SU-DHL-6 (cell line): ENCODE data around the gene EXD3.

Experiments used
- H2AFZ ChIP-seq: fragments of 200-600 bp; sonication (generic); 2 replicates; pipeline ENCODE4 v1.6.1; 2014; ENCODE audit warnings: low read depth, mild to moderate bottlenecking, moderate library complexity, mixed read lengths, antibody characterized with exemption, low read length; ENCODE audit not compliant: severe bottlenecking
- H3F3A ChIP-seq: fragments of 200-600 bp; shearing (Covaris generic); 2 replicates; pipeline ENCODE4 v1.6.0; 2016; ENCODE audit warnings: antibody characterized with exemption, mild to moderate bottlenecking; ENCODE audit not compliant: insufficient read depth
- H3K27ac ChIP-seq: fragments of 200-600 bp; sonication (generic); 2 replicates; pipeline ENCODE4 v1.5.1; 2016; ENCODE audit warnings: low read depth, mild to moderate bottlenecking, low read length, moderate library complexity, mixed read lengths
- H3K27me3 ChIP-seq: fragments of 200-600 bp; sonication (generic), shearing (Covaris generic); 2 replicates; pipeline ENCODE4 v1.6.0; 2014; ENCODE audit warnings: mild to moderate bottlenecking, low read length
- H3K36me3 ChIP-seq: fragments of 200-600 bp; sonication (generic); 2 replicates; pipeline ENCODE4 v1.6.1; 2014; ENCODE audit warnings: mild to moderate bottlenecking, low read length, mixed read lengths
- H3K4me2 ChIP-seq: fragments of 300-600, 200-600 bp; shearing (Covaris generic), sonication (generic); 2 replicates; pipeline ENCODE4 v1.6.0; 2014; ENCODE audit warnings: low read length, low read depth, mild to moderate bottlenecking; ENCODE audit not compliant: poor library complexity, severe bottlenecking
- H3K4me3 ChIP-seq: fragments of 200-600 bp; sonication (generic); 2 replicates; pipeline ENCODE4 v1.5.1; 2014; ENCODE audit warnings: antibody characterized with exemption, low read length, mild to moderate bottlenecking, mixed read lengths; ENCODE audit not compliant: insufficient read depth, poor library complexity, severe bottlenecking
- H3K79me2 ChIP-seq: fragments of 200-600 bp; sonication (generic); 2 replicates; pipeline ENCODE4 v1.6.1; 2014; ENCODE audit warnings: mild to moderate bottlenecking, low read length, moderate library complexity; ENCODE audit not compliant: insufficient read depth
- H3K9ac ChIP-seq: fragments of 200-600 bp; sonication (generic); 2 replicates; pipeline ENCODE4 v1.7.0; 2014; ENCODE audit warnings: mild to moderate bottlenecking, low read length
- H3K9me2 ChIP-seq: fragments of 200-600 bp; sonication (generic); replicated peaks from 2 replicates; pipeline ENCODE4 v1.6.1; 2014; ENCODE audit warnings: low read length; ENCODE audit not compliant: insufficient read depth
- H3K9me3 ChIP-seq: fragments of 200-600 bp; sonication (generic); 2 replicates; pipeline ENCODE4 v1.6.1; 2014; ENCODE audit warnings: low read length, mixed read lengths; ENCODE audit not compliant: insufficient read depth
- H4K20me1 ChIP-seq: fragments of 200-600 bp; sonication (generic); 2 replicates; pipeline ENCODE4 v1.6.1; 2014; ENCODE audit warnings: low read depth, mild to moderate bottlenecking, antibody characterized with exemption, low read length, moderate library complexity, mixed read lengths
- CTCF ChIP-seq: fragments of 200-600 bp; sonication (generic); IDR thresholded peaks from one replicate; pipeline ENCODE4 v1.5.1; 2017; ENCODE audit warnings: antibody characterized with exemption, mild to moderate bottlenecking, low read length, moderate library complexity; ENCODE audit not compliant: insufficient read depth, poor library complexity, severe bottlenecking
- EZH2phosphoT487 ChIP-seq: fragments of 200-600 bp; sonication (generic), shearing (Covaris generic); conservative IDR thresholded peaks from 2 replicates; pipeline ENCODE4 v1.6.1; 2018; ENCODE audit warnings: mild to moderate bottlenecking, antibody characterized with exemption, low read length, moderate library complexity, mixed read lengths

Gene EXD3

GRCh38 chr9:137293482-137294090, 129.4 kb downstream of the EXD3 start:
- Histone ChIP-seq H3K9ac (no peak overlapping the region), H3K4me2 (no peak overlapping the region), H3F3A (0 out of 2 replicates have a peak, but pooled peaks cover 2% of the 10 kb centered on the region), H3K9me3 (no peaks in the 10 kb centered on the region), H3K4me3 (no peak overlapping the region), H4K20me1 (no peaks in the 10 kb centered on the region), H2AFZ (no peak overlapping the region), H3K79me2 (no peaks in the 10 kb centered on the region), H3K9me2 (no peaks in the 10 kb centered on the region), H3K36me3 (no peaks in the 10 kb centered on the region), H3K27ac (no peak overlapping the region), H3K27me3 (no peaks in the 10 kb centered on the region)
- no peak for TF ChIP-seq EZH2phosphoT487
- TF ChIP-seq CTCF: no peak

- Histone ChIP-seq H3K27ac (no peak overlapping the region), H2AFZ (no peak overlapping the region), H4K20me1 (no peaks in the 10 kb centered on the region), H3F3A (0 out of 2 replicates have a peak, but pooled peaks cover 2% of the 10 kb centered on the region), H3K27me3 (no peaks in the 10 kb centered on the region), H3K9me3 (no peaks in the 10 kb centered on the region), H3K4me2 (no peak overlapping the region), H3K36me3 (no peaks in the 10 kb centered on the region), H3K79me2 (no peaks in the 10 kb centered on the region), H3K9ac (no peak overlapping the region), H3K4me3 (no peak overlapping the region), H3K9me2 (no peaks in the 10 kb centered on the region)
- TF ChIP-seq CTCF (no peak), EZH2phosphoT487 (no peak)
Observed at GRCh38 chr9:137293094-137293481, 129.9 kb downstream of the EXD3 start.

- Histone ChIP-seq H3K9ac (no peak overlapping the region), H3K27ac (peak overlapping the region; percentile 67), H3F3A (peaks cover 21% of the 10 kb centered on the region), H3K9me3 (no peaks in the 10 kb centered on the region), H3K27me3 (no peaks in the 10 kb centered on the region), H3K36me3 (no peaks in the 10 kb centered on the region), H3K79me2 (no peaks in the 10 kb centered on the region), H4K20me1 (no peaks in the 10 kb centered on the region), H2AFZ (no peak overlapping the region), H3K4me3 (no peak overlapping the region), H3K9me2 (no peaks in the 10 kb centered on the region), H3K4me2 (no peak overlapping the region)
- TF ChIP-seq EZH2phosphoT487 (no peak), CTCF (peak; percentile 46)
Observed at GRCh38 chr9:137286975-137287383, 136.0 kb downstream of the EXD3 start.
